ENCODE measurements around the gene HS3ST3A1. TPM values are rescaled to one million over a fixed set of nuclear protein-coding genes. Genes with fewer than 3 reads are reported as not detected.

Gene HS3ST3A1
- total RNA-seq, 1 donor from 2014 or later = 0.16 TPM

- Histone ChIP-seq H3K36me3 (no peaks in the 10 kb centered on the region), H3K9me3 (replicated peaks) (peaks cover 24% of the 10 kb centered on the region), H3K27me3 (ENCODE audit: low read depth) (no peaks in the 10 kb centered on the region), H3K27ac (replicated peaks) (no peak overlapping the region), H3K4me1 (no peaks in the 10 kb centered on the region), H3K4me3 (no peak overlapping the region)
- TF ChIP-seq CTCF (IDR thresholded peaks at IDR 0.05; ENCODE audit: borderline replicate concordance) = no peak
- DNase-seq = no peak
- intact Hi-C loops (cut with micrococcal nuclease) = no loop called here
These were observed 62.8 kb downstream of the HS3ST3A1 start for GRCh38 chr17:13538841-13539411.

- Histone ChIP-seq H3K4me3 (no peak overlapping the region), H3K9me3 (replicated peaks) (peaks cover 28% of the 10 kb centered on the region), H3K4me1 (no peaks in the 10 kb centered on the region), H3K27ac (replicated peaks) (no peak overlapping the region), H3K36me3 (no peaks in the 10 kb centered on the region), H3K27me3 (ENCODE audit: low read depth) (no peaks in the 10 kb centered on the region)
- intact Hi-C loops (cut with micrococcal nuclease) = no loop called here
- no peak for DNase-seq
- TF ChIP-seq CTCF (IDR thresholded peaks at IDR 0.05; ENCODE audit: borderline replicate concordance) = no peak
These were observed 63.7 kb downstream of the HS3ST3A1 start for GRCh38 chr17:13537871-13538643.

- Histone ChIP-seq H3K4me3 (no peak overlapping the region), H3K4me1 (no peaks in the 10 kb centered on the region), H3K27ac (replicated peaks) (no peak overlapping the region), H3K9me3 (replicated peaks) (peaks cover 28% of the 10 kb centered on the region), H3K36me3 (no peaks in the 10 kb centered on the region), H3K27me3 (ENCODE audit: low read depth) (no peaks in the 10 kb centered on the region)
- no peak for TF ChIP-seq CTCF (IDR thresholded peaks at IDR 0.05; ENCODE audit: borderline replicate concordance)
- DNase-seq = no peak
- intact Hi-C loops (cut with micrococcal nuclease) = no loop called here
These were observed 64.5 kb downstream of the HS3ST3A1 start for GRCh38 chr17:13537167-13537731.

- intact Hi-C loops (cut with micrococcal nuclease) = no loop called here
- no peaks in the 10 kb centered on the region for H3K27me3 ChIP-seq (ENCODE audit: low read depth)
- H3K27ac ChIP-seq (replicated peaks) = no peak overlapping the region
- TF ChIP-seq CTCF (IDR thresholded peaks at IDR 0.05; ENCODE audit: borderline replicate concordance) = no peak
- no peaks in the 10 kb centered on the region for H3K36me3 ChIP-seq
- H3K9me3 ChIP-seq (replicated peaks) = peaks cover 28% of the 10 kb centered on the region
- no peak for DNase-seq
- no peaks in the 10 kb centered on the region for H3K4me1 ChIP-seq
- H3K4me3 ChIP-seq = no peak overlapping the region
These were observed 66.8 kb downstream of the HS3ST3A1 start for GRCh38 chr17:13534946-13535345.

- H3K27me3 ChIP-seq (ENCODE audit: low read depth) = peaks cover 5% of the 10 kb centered on the region
- DNase-seq = no peak
- H3K36me3 ChIP-seq = no peaks in the 10 kb centered on the region
- no peaks in the 10 kb centered on the region for H3K4me1 ChIP-seq
- no peak overlapping the region for H3K4me3 ChIP-seq
- no peak overlapping the region for H3K27ac ChIP-seq (replicated peaks)
- TF ChIP-seq CTCF (IDR thresholded peaks at IDR 0.05; ENCODE audit: borderline replicate concordance) = no peak
- peaks cover 23% of the 10 kb centered on the region for H3K9me3 ChIP-seq (replicated peaks)
- intact Hi-C loops (cut with micrococcal nuclease) = no loop called here
These were observed 70.0 kb downstream of the HS3ST3A1 start for GRCh38 chr17:13531721-13532120.

Data from left ventricle myocardium inferior (tissue), 1 donor.